CD14-positive monocyte (primary cell): Measurements from ENCODE around the gene CDH3. TPM values are rescaled to one million over a fixed set of nuclear protein-coding genes. Genes with fewer than 3 reads are reported as not detected.

Experiments used
- DNase-seq, 3 donors: peaks; one replicate each; pipeline ENCODE4 v3.0.0-alpha.2; 2011 to 2022
- H2AFZ ChIP-seq: 2 replicates; pipeline ENCODE4 v1.6.0; 2012; ENCODE audit warnings: mild to moderate bottlenecking, low read depth, low read length, inconsistent platforms; ENCODE audit not compliant: insufficient read depth, poor library complexity, severe bottlenecking
- H3K27ac ChIP-seq, 2 donors: 1 replicate in 1 of 2; 2 replicates in 1 of 2; pipeline ENCODE4 v1.5.1; 2012 to 2013; ENCODE audit warnings: low read length in 2 of 2, control low read depth in 1 of 2, inconsistent platforms in 1 of 2, low read depth in 1 of 2, mild to moderate bottlenecking in 1 of 2
- H3K27me3 ChIP-seq, 2 donors: one replicate each; pipeline versions ENCODE4 v1.6.0 to v1.6.1; 2011 to 2013; ENCODE audit warnings: low read length in 2 of 2; ENCODE audit not compliant: control insufficient read depth in 2 of 2, insufficient read depth in 2 of 2
- H3K36me3 ChIP-seq, 2 donors: replicated peaks in 1 of 2; 1 replicate in 1 of 2; 2 replicates in 1 of 2; pipeline versions ENCODE4 v1.5.1 to v1.6.1; 2012 to 2013; ENCODE audit warnings: low read length in 2 of 2, control low read depth in 1 of 2, inconsistent platforms in 1 of 2, mild to moderate bottlenecking in 1 of 2; ENCODE audit not compliant: insufficient read depth in 2 of 2, control insufficient read depth in 1 of 2
- H3K4me1 ChIP-seq, 2 donors: 1 replicate in 1 of 2; 2 replicates in 1 of 2; pipeline versions ENCODE4 v1.5.1 to v1.6.1; 2012 to 2013; ENCODE audit warnings: low read length in 2 of 2, control low read depth in 1 of 2, inconsistent platforms in 1 of 2, mild to moderate bottlenecking in 1 of 2, moderate library complexity in 1 of 2; ENCODE audit not compliant: insufficient read depth in 2 of 2, control insufficient read depth in 1 of 2
- H3K4me2 ChIP-seq: replicated peaks from 2 replicates; pipeline ENCODE3; 2012; ENCODE audit warnings: low read length, moderate library complexity, mild to moderate bottlenecking; ENCODE audit not compliant: poor library complexity, severe bottlenecking; ENCODE audit errors: extremely low read depth
- H3K4me3 ChIP-seq, 3 experiments: fragments of 200-600 bp in 1 of 3; sonication (generic) in 1 of 3; replicated peaks in 1 of 3; 1 replicate in 2 of 3; 2 replicates in 1 of 3; pipeline ENCODE4 v1.5.1; 2011 to 2013; ENCODE audit warnings: low read length in 3 of 3, mild to moderate bottlenecking in 3 of 3, control low read depth in 2 of 3, low read depth in 2 of 3, inconsistent platforms in 1 of 3, moderate library complexity in 1 of 3
- H3K79me2 ChIP-seq: 2 replicates; pipeline ENCODE4 v1.6.0; 2012; ENCODE audit warnings: mild to moderate bottlenecking, control low read depth, inconsistent platforms, low read length, moderate library complexity; ENCODE audit not compliant: insufficient read depth
- H3K9ac ChIP-seq: 2 replicates; pipeline ENCODE4 v1.6.0; 2017; ENCODE audit warnings: low read length, mild to moderate bottlenecking; ENCODE audit not compliant: insufficient read depth, poor library complexity, severe bottlenecking
- H3K9me3 ChIP-seq, 2 donors: replicated peaks in 1 of 2; 1 replicate in 1 of 2; 2 replicates in 1 of 2; pipeline versions ENCODE4 v1.5.1 to v1.6.1; 2012 to 2013; ENCODE audit warnings: low read length in 2 of 2, control low read depth in 1 of 2; ENCODE audit not compliant: control insufficient read depth in 1 of 2, insufficient read depth in 1 of 2
- H4K20me1 ChIP-seq: 2 replicates; pipeline ENCODE4 v1.6.0; 2012; ENCODE audit warnings: mild to moderate bottlenecking, low read length, control low read depth, moderate library complexity; ENCODE audit not compliant: insufficient read depth
- H3K27ac Mint-ChIP-seq, 7 donors: one replicate each; pipeline ENCODE4 v1.8.0; 2020; ENCODE audit warnings: mild to moderate bottlenecking in 7 of 7, mixed read lengths in 7 of 7, moderate library complexity in 6 of 7, inconsistent platforms in 2 of 7
- H3K27me3 Mint-ChIP-seq, 3 donors: one replicate each; pipeline ENCODE4 v1.8.0; 2021 to 2022; ENCODE audit warnings: low read depth in 3 of 3, mild to moderate bottlenecking in 3 of 3, mixed read lengths in 3 of 3, moderate library complexity in 3 of 3, inconsistent platforms in 1 of 3
- H3K36me3 Mint-ChIP-seq, 2 donors: one replicate each; pipeline ENCODE4 v1.8.0; 2020; ENCODE audit warnings: mixed read lengths in 2 of 2, inconsistent platforms in 1 of 2, mild to moderate bottlenecking in 1 of 2
- H3K4me1 Mint-ChIP-seq: one replicate; pipeline ENCODE4 v1.8.0; 2020; ENCODE audit warnings: mild to moderate bottlenecking, mixed read lengths
- H3K4me3 Mint-ChIP-seq, 2 donors: one replicate each; pipeline ENCODE4 v1.8.0; 2020; ENCODE audit warnings: mild to moderate bottlenecking in 2 of 2, mixed read lengths in 2 of 2, moderate library complexity in 1 of 2
- H3K9me3 Mint-ChIP-seq, 7 donors: one replicate each; pipeline ENCODE4 v1.8.0; 2020 to 2022; ENCODE audit warnings: mixed read lengths in 7 of 7, mild to moderate bottlenecking in 6 of 7, moderate library complexity in 6 of 7, inconsistent platforms in 2 of 7
- CTCF ChIP-seq: fragments of 200-600 bp; IDR thresholded peaks from one replicate; pipeline ENCODE4 v1.8.0; 2022; ENCODE audit warnings: antibody characterized with exemption, mild to moderate bottlenecking
- WGBS: methylation state at CpG from one replicate; pipeline ENCODE4 v1.1.5; 2013; ENCODE audit warnings: missing lambda C conversion rate; ENCODE audit not compliant: insufficient coverage; 5-methylcytosine and 5-hydroxymethylcytosine counted together
- intact Hi-C, 2 donors: fragments of 100-400 bp; cut with micrococcal nuclease; formaldehyde crosslinking; loops; one replicate each; pipeline versions ENCODE4 v1.15.0 to v1.15.1; 2023
- polyA plus RNA-seq, 3 donors: library from polyadenylated mRNA; depleted of rRNA in 1 of 3; unstranded in 2 of 3; stranded (reverse) in 1 of 3; fragments of 300-500 nt in 2 of 3; fragments of >200 nt in 1 of 3; fragmentation: Illumina TruSeq in 2 of 3; gene quantifications; 1 replicate in 2 of 3; 2 replicates in 1 of 3; pipeline ENCODE4 v1.2.3, GENCODE V29; 2012 to 2021

Gene CDH3
- polyA plus RNA-seq, 3 donors = not detected

- Histone ChIP-seq H3K4me2 (no peak overlapping the region), H4K20me1 (no peaks in the 10 kb centered on the region), H3K27ac (no peak overlapping the region), H3K4me1 (no peaks in the 10 kb centered on the region), H3K9ac (no peak overlapping the region), H3K79me2 (no peaks in the 10 kb centered on the region), H3K27me3 (peaks cover 8 to 22% of the 10 kb centered on the region in 2 donors), H3K4me3 (no peak overlapping the region), H3K36me3 (no peaks in the 10 kb centered on the region), H2AFZ (no peak overlapping the region), H3K9me3 (no peaks in the 10 kb centered on the region)
- Mint-ChIP-seq H3K27ac (peak overlapping the region in 1 of 7 donors; percentile 48), H3K4me1 (peaks cover 2% of the 10 kb centered on the region), H3K9me3 (peaks cover 0 to 4% (median 3%) of the 10 kb centered on the region in 7 donors), H3K36me3 (peaks cover 0 to under 1% of the 10 kb centered on the region in 2 donors), H3K4me3 (no peak overlapping the region), H3K27me3 (peaks cover 25 to 44% (median 44%) of the 10 kb centered on the region in 3 donors)
- no peak for TF ChIP-seq CTCF
- intact Hi-C loops = no loop called here
- WGBS = no CpG with 5 or more reads among the region's 3 CpGs
- DNase-seq = no peak
These were observed 86.5 kb downstream of the CDH3 start for GRCh38 chr16:68731637-68732036.

- Mint-ChIP-seq H3K27me3 (peaks cover 29 to 49% (median 47%) of the 10 kb centered on the region in 3 donors), H3K36me3 (peaks cover 2 to 3% of the 10 kb centered on the region in 2 donors), H3K4me1 (peaks cover 4% of the 10 kb centered on the region), H3K9me3 (peaks cover 0 to 8% (median 5%) of the 10 kb centered on the region in 7 donors), H3K27ac (no peak overlapping the region), H3K4me3 (no peak overlapping the region)
- 82% methylated on average over 5 of the region's 8 CpGs for WGBS
- Histone ChIP-seq H3K4me2 (no peak overlapping the region), H3K4me3 (no peak overlapping the region), H3K4me1 (peaks cover 2 to 3% of the 10 kb centered on the region in 2 donors), H4K20me1 (no peaks in the 10 kb centered on the region), H3K9me3 (peaks cover 0 to 3% of the 10 kb centered on the region in 2 donors), H3K36me3 (no peaks in the 10 kb centered on the region), H3K9ac (no peak overlapping the region), H2AFZ (no peak overlapping the region), H3K27ac (no peak overlapping the region), H3K79me2 (no peaks in the 10 kb centered on the region), H3K27me3 (peaks cover 11 to 27% of the 10 kb centered on the region in 2 donors)
- intact Hi-C loops = no loop called here
- TF ChIP-seq CTCF = no peak
- no peak for DNase-seq
These were observed 87.1 kb downstream of the CDH3 start for GRCh38 chr16:68732042-68732680.
